PC-9 (cell line): ENCODE measurements around the gene TMEM176A.

Experiments
- CTCF ChIP-seq: fragments of 200-600 bp; sonication (generic); conservative IDR thresholded peaks from 2 replicates; pipeline ENCODE4 v1.6.1; 2017; ENCODE audit warnings: mixed run types, antibody characterized with exemption, mild to moderate bottlenecking, moderate library complexity
- EZH2 ChIP-seq: fragments of 200-600 bp; sonication (generic); IDR thresholded peaks from 2 replicates; pipeline ENCODE4 v1.8.0; 2017; ENCODE audit warnings: antibody characterized with exemption, low read depth

- TF ChIP-seq EZH2 (no peak), CTCF (no peak)
Observed at GRCh38 chr7:150800581-150801241, at the start of gene TMEM176A.
